GM18508 (cell line): ENCODE measurements around the gene MRGPRX3.
"Not testable (repeated sequence)": the region's sequence is repeated elsewhere in the genome, so short reads cannot be mapped to it uniquely, and the experiment has no call there.

Source experiments
- ATAC-seq: cut with Tn5 transposase; IDR thresholded peaks from one replicate; pipeline ENCODE4 v1.9.1; 2021; ENCODE audit warnings: moderate number of reproducible peaks; ENCODE audit not compliant: insufficient read depth, unreplicated experiment

MRGPRX3 gene

GRCh38 chr11:18132341-18132740, at the start of gene MRGPRX3:
MRGPRX3 (plus strand) TSS chr11:18132571; CDS start chr11:18137203, 4,632 bp downstream.
- ATAC-seq: no peak

- ATAC-seq: no peak
Measured at GRCh38 chr11:18088366-18088765, 44.0 kb upstream of the MRGPRX3 start.

GRCh38 chr11:18088966-18089365, 43.4 kb upstream of the MRGPRX3 start:
- no peak for ATAC-seq

- no peak for ATAC-seq
Measured at GRCh38 chr11:18091731-18092130, 40.6 kb upstream of the MRGPRX3 start.

DNA sequence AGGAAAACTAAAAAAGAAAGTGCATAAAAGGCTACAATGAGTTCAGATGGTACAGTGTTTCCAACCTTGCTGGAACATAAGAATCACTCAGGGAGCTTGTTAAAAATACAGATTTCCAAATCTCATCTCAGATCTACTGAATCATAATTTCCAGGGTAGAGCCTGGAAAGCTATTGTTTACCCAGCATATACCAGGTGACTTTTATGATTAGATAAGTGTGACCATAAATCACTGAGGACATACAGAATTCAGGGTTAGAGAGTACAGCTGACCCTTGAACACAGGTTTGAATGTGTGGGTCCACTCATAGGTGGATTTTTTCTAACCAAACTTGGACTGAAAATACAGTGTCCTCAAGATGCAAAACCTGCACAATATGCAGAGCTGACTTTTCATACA, 38.4 kb upstream of the MRGPRX3 start:
- no peak for ATAC-seq

DNA sequence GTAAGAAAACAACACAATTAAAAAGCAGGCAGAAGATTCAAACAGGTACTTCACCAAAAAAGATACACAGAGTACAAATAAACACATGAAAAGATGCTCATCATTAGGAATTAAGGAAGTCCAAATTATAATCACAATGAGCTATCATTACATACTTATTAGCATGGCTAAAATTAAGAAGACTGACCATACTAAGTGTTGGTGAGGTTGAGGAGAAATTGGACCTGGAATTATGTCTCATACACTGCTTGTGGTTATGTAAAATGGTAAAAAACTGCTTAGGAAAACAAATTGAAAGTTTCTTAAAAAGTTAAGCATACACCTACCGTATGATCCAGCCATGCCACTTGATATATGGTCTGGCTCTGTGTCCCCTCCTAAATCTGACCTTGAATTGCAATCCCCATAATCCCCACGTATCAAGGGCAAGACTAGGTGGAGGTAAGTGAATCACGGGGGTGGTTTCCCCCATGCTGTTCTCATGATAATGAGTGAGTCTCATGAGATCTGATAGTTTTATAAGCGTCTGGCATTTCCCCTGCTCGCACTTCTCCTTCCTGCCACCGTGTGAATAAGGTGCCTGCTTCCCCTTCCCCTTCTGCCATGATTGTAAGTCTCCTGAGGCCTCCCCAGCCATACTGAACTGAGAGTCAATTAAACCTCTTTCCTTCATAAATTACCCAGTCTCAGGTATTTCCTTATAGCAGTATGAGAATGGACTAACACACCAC, 31.3 kb upstream of the MRGPRX3 start:
- ATAC-seq: no peak

DNA sequence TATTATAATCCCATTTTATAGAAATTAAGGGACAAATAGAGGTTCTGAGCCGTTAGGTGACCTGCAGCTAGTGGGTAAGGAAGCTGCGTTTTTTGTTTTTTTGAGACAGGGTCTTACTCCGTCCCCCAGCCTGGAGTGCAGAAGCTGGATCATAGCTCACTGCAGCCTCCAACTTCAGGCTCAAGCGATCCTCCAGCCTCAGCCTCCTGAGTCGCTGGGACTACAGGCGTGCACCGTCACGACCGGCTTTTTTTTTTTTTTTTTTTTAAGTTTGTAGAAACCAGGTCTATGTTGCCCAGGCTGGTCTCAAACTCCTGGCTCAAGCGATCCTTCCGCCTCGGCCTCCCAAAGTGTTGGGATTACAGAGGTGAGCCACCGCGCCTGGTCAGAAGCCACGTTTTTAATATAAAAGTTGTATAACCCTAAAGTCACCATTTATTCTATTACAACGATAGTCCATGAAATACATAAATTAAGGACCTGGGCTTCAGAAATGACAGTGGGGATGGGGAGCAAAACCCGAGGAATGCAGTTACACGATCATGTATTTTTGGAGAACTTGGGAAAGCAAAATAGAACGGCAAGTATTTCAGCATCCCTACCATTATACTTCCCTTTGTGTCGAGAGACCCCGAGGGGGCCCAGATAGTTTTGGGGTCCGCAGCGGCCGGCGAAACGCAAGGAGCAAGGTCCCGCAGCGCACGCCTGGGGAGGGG, 27.1 kb upstream of the MRGPRX3 start:
- no peak for ATAC-seq

- ATAC-seq: peak; percentile 72
Measured at GRCh38 chr11:18105802-18106574, 26.4 kb upstream of the MRGPRX3 start, which contains the start of gene SAAL1. SAAL1 (minus strand) TSS chr11:18106082; CDS start chr11:18106041, 41 bp downstream.

DNA sequence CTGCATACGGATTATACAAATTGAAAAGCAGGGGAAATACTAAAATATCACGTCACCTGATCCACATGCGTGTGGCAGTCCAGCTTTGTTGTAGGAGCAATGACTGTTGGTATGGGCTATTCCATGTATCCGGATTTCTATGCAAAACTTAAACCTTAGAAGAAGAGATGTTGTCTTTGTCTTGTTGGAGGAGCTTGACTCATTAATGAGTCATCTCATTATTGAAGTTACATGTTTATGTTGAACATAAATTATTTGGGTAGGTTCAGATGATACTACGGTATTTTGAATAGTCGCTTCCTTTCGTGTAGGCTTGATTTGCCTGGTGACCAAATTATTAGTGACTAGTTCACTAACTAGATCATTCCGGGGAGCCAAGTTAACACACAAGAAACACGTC, 25.7 kb upstream of the MRGPRX3 start:
- no peak for ATAC-seq

DNA sequence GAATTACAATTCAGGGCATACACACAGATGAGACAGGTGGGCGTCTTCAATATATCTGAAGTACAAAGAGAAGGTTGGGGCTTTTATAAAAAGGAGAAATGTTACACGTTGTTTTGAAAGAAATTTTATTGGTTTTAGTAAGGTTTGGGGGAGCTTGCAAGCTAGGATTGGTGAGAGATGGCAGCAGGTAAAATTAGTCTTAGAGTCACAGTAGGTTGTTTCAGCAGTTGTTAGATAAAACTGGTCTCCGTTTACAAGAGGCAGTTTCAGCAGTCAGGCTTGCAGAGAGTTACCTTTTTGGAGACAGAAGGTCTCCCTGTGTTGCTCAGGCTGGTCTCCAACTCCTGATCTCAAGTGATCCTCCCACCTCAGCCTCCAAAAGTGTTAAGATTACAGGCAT, 24.1 kb upstream of the MRGPRX3 start:
- ATAC-seq: no peak

- no peak for ATAC-seq
Measured at GRCh38 chr11:18111005-18111404, 21.4 kb upstream of the MRGPRX3 start.

DNA sequence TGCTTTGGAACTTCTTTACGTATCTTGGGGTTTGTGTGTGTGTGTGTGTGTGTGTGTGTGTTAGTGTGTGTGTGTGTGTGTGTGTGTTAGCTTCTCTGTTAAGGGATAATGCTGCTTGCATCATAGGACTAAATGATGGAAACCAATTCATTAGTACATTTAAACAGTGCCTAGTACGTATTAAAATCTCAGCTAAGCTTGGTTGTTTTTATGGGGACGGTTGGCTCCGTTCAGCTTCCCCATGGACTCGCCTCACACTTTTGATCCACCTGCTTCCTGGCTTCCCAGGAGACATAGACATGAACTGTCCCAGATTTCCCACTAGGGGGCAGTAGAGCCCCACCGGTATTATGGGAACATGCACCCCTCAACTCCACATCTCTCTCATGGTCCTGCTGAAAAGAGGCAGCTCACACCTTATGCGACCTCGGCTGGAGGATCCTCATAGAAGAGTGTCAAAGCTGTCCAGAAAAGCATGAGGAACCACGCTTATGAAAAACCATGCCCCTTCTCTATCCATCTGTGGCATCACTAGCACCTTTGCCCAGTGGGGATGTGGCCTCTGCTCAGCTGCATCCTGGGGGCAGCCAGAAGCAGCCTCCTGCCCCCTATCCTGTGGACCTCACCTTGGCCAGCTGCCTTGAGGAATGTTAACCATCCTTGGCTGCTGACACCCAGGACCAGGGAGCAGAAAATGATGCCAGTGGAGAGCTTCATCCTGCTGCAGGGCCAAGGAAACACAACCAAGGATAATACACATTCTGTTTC, 16.8 kb upstream of the MRGPRX3 start:
- ATAC-seq: peak; percentile 77

- not testable (repeated sequence) for ATAC-seq
Measured at GRCh38 chr11:18121331-18121828, 11.0 kb upstream of the MRGPRX3 start.

- not testable (repeated sequence) for ATAC-seq
Measured at GRCh38 chr11:18131115-18131514, 1.3 kb upstream of the MRGPRX3 start.

GRCh38 chr11:18135308-18135707, 2.9 kb downstream of the MRGPRX3 start:
- no peak for ATAC-seq

DNA sequence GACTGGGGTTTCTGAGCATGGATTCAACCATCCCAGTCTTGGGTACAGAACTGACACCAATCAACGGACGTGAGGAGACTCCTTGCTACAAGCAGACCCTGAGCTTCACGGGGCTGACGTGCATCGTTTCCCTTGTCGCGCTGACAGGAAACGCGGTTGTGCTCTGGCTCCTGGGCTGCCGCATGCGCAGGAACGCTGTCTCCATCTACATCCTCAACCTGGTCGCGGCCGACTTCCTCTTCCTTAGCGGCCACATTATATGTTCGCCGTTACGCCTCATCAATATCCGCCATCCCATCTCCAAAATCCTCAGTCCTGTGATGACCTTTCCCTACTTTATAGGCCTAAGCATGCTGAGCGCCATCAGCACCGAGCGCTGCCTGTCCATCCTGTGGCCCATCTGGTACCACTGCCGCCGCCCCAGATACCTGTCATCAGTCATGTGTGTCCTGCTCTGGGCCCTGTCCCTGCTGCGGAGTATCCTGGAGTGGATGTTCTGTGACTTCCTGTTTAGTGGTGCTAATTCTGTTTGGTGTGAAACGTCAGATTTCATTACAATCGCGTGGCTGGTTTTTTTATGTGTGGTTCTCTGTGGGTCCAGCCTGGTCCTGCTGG, 4.9 kb downstream of the MRGPRX3 start:
- no peak for ATAC-seq

- no peak for ATAC-seq
Measured at GRCh38 chr11:18140145-18140544, 7.8 kb downstream of the MRGPRX3 start.

DNA sequence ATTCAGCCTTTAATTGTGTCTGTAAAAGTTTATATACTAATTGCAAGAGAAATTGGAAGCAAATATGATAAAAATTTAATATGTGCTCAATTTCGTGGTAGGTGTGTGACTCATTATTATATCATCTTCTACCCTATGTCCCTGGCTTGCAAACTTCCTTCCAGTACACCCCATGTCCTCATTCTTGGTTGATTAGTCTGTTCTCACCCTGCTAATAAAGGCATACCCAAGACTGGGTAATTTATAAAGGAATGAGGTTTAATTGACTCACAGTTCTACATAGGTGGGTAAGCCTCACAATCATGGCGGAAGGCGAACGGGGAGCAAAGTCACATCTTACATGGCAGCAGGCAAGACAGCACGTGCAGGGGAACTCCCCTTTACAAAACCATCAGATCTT, 11.9 kb downstream of the MRGPRX3 start:
- no peak for ATAC-seq

GRCh38 chr11:18145025-18145424, 12.7 kb downstream of the MRGPRX3 start:
- ATAC-seq: no peak

DNA sequence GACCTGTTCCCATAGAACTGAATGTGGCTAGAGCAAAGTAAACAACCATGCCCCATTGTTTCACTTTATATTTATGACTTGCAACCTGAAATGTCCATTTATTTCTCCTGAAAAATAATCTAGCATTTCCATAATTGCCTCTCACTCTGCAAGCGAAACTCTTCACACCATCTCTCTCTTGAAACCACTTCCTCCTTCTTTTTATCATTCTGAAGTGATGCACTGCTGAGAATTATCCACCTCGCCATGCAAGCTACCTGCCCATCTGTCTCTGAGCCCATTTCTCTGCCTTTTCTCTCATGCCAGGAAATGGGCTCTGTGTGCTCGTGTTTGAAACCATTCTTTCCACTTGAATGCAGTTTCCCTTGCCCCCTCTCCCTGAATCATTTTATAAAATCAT, 13.5 kb downstream of the MRGPRX3 start:
- no peak for ATAC-seq
